ENCODE results near the gene SLC17A7. TPM values are rescaled to one million over a fixed set of nuclear protein-coding genes. Genes with fewer than 3 reads are reported as not detected.

Gene SLC17A7
- total and polyA plus RNA-seq, 12 donors, result 0.17 to 2.3 (median 0.92) TPM

- H3K36me3 ChIP-seq, result no peaks in the 10 kb centered on the region
- intact Hi-C loops (cut with DNase I), result loop anchor here in 1 of 10 donors (10.0 kb wide), 1 partner anchor 149 kb away; no protein-coding TSS in a partner anchor
- H3K9me3 ChIP-seq, result no peaks in the 10 kb centered on the region
- no peak for ATAC-seq
- no peak overlapping the region for H3K27ac ChIP-seq
- peaks cover 5 to 33% (median 9%) of the 10 kb centered on the region in 7 donors for H3K27me3 ChIP-seq
- TF ChIP-seq CTCF (IDR thresholded peaks at IDR 0.05), result no peak
- H3K4me1 ChIP-seq, result peaks cover 0 to 6% (median 0%) of the 10 kb centered on the region in 9 donors
- WGBS, 2 donors, result 75% methylated on average over 15 of the region's 15 CpGs
- DNase-seq, result no peak
- no peak overlapping the region for H3K4me3 ChIP-seq
Measured at GRCh38 chr19:49395581-49396407, 45.5 kb downstream of the SLC17A7 start.

GRCh38 chr19:49393881-49394280 is 47.4 kb downstream of the SLC17A7 start:
- H3K4me3 ChIP-seq, result no peak overlapping the region
- no peak for TF ChIP-seq CTCF (IDR thresholded peaks at IDR 0.05)
- no peak overlapping the region for H3K27ac ChIP-seq
- H3K4me1 ChIP-seq, result peaks cover 0 to 6% (median 0%) of the 10 kb centered on the region in 9 donors
- WGBS, 2 donors, result 38 to 53% methylated on average over 5 of the region's 5 CpGs
- intact Hi-C loops (cut with DNase I), result loop anchor here in 6 of 10 donors (2.0 to 10.0 kb wide), 6 partner anchors 43 to 178 kb away; partner anchors contain the start of gene SLC17A7 (in 1 of the 6)
- DNase-seq (no peak), ATAC-seq (no peak)
- H3K36me3 ChIP-seq, result no peaks in the 10 kb centered on the region
- H3K27me3 ChIP-seq, result peaks cover 5 to 46% (median 13%) of the 10 kb centered on the region in 7 donors
- H3K9me3 ChIP-seq, result no peaks in the 10 kb centered on the region

- peaks cover 4 to 48% (median 9%) of the 10 kb centered on the region in 7 donors for H3K27me3 ChIP-seq
- peaks cover 0 to 6% (median 0%) of the 10 kb centered on the region in 9 donors for H3K4me1 ChIP-seq
- TF ChIP-seq CTCF (IDR thresholded peaks at IDR 0.05), result peak; percentile 65 to 90 (median 83)
- H3K27ac ChIP-seq, result no peak overlapping the region
- no peak overlapping the region for H3K4me3 ChIP-seq
- H3K9me3 ChIP-seq, result no peaks in the 10 kb centered on the region
- WGBS, 2 donors, result 23% methylated on average over 14 of the region's 14 CpGs
- no peaks in the 10 kb centered on the region for H3K36me3 ChIP-seq
- intact Hi-C loops (cut with DNase I), result loop anchor here (1.0 to 10.0 kb wide), 7 partner anchors 46 to 181 kb away; partner anchors contain the start of gene SLC17A7 (in 1 of the 10)
- DNase-seq (peak; percentile 73 to 80), ATAC-seq (peak; percentile 68 to 91 (median 84))
Measured at GRCh38 chr19:49391581-49392399, 49.5 kb downstream of the SLC17A7 start.

- H3K36me3 ChIP-seq, result no peaks in the 10 kb centered on the region
- no peak for ATAC-seq
- H3K4me1 ChIP-seq, result peaks cover 0 to 6% (median 0%) of the 10 kb centered on the region in 9 donors
- intact Hi-C loops (cut with DNase I), result loop anchor here in 5 of 10 donors (5.0 to 10.0 kb wide), 5 partner anchors 46 to 181 kb away; partner anchors contain the start of gene SLC17A7 (in 1 of the 5)
- TF ChIP-seq CTCF (IDR thresholded peaks at IDR 0.05), result no peak
- no peak overlapping the region for H3K27ac ChIP-seq
- no peaks in the 10 kb centered on the region for H3K9me3 ChIP-seq
- no peak overlapping the region for H3K4me3 ChIP-seq
- 37 to 39% methylated on average over 9 of the region's 9 CpGs for WGBS, 2 donors
- no peak for DNase-seq
- peaks cover 4 to 48% (median 9%) of the 10 kb centered on the region in 7 donors for H3K27me3 ChIP-seq
Measured at GRCh38 chr19:49390929-49391359, 50.4 kb downstream of the SLC17A7 start.
